HG03442 (cell line): ENCODE results near the gene CAMK2B.
"Not testable (repeated sequence)": the region's sequence is repeated elsewhere in the genome, so short reads cannot be mapped to it uniquely, and the experiment has no call there.

ENCODE experiments used
- ATAC-seq: cut with Tn5 transposase; IDR thresholded peaks from one replicate; pipeline ENCODE4 v1.9.1; 2021; ENCODE audit warnings: mild to moderate bottlenecking, moderate library complexity; ENCODE audit not compliant: unreplicated experiment

CAMK2B gene

DNA sequence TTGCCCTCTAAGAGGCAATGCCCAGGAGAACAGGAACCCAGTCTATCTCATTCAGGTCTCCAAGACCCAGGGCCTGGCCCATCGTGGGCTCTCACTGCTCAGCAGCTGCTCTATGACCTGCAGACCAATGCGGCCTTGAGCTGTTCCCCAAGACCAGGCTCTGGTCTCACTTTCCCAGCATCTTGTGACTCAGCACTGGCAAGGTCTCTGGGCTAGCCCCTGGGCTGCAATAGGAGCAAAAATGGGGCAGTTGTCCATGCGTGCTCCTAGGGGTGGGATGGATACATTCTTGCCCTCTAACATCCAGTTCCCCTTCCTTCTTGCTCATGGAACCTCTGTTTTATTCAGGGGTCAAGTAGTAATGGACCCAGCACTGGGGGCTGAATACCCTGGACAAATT, 149.7 kb downstream of the CAMK2B start:
- ATAC-seq: no peak

DNA sequence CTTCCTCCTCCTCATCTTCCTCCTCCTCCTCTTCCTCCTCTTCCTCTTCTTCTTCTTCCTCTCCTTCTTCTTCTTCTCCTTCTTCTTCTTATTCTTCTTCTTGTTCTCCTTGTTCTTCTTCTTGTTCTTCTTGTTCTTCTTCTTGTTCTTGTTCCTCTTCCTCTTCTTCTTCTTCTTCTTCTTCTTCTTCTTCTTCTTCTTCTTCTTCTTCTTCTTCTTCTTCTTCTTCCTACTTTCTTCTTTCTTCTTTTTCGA, 150.8 kb downstream of the CAMK2B start:
- not testable (repeated sequence) for ATAC-seq

DNA sequence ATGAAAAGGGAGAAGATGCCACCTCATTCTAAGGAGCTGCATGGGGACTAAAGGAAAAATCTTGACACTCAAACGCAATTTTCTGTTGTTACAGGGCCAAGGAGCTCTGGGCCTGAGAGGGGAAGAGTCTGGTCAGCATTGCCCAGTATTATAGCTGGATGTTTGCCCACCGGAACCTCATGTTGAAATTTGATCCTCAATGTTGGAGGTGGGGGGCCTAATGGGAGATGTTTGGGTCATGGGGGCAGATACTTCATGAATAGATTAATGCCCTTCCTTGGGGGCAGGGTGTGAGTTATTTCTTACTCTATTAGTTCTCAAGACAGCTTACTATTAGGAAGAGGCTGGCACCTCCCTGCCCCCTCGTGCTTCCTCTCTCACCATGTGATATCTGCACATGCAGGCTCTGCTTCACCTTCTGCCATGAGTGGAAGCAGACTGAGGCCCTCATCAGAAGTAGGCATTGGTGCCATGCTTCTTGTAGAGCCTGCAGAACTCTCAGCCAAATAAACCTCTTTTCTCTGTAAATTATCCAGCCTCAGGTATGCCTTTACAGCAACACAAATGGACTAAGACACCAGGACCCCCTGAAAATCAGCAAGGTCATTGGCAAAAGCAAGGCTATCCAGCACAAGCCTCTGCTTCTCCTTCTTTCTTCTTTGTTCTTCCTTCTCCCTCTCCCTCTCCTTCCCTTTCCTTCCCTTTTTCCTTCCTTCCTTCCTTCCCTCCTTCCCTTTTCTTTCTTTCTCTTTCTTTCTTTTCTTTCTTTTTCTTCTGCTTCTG, 151.3 kb downstream of the CAMK2B start:
- no peak for ATAC-seq

DNA sequence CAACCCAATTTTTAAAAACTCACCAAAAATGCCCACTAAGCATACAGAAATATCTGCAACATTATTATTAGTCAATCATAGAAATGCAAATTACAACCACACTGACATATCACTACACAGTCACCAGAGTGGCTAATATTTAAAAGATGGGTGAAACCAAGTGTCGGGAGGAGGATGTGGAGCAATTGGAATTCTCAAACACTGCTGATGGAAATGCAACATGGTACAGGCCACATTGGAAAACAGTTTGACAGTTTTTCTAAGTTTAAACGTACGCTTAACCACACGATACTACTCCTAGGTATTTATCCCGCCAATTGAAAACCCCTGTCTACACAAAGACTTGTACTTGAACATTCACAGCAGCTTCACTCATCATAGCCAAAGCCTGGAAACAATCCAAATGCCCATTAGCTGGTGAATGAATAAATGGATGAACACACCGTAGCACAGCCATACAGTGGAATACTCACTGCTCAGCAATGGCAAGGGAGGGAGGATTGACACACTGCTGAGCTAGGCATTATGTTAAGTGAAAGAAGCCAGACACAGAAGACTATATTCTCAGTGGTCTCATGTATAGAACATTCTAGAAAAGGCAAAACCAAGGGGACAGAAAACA, 152.5 kb downstream of the CAMK2B start:
- ATAC-seq: no peak

DNA sequence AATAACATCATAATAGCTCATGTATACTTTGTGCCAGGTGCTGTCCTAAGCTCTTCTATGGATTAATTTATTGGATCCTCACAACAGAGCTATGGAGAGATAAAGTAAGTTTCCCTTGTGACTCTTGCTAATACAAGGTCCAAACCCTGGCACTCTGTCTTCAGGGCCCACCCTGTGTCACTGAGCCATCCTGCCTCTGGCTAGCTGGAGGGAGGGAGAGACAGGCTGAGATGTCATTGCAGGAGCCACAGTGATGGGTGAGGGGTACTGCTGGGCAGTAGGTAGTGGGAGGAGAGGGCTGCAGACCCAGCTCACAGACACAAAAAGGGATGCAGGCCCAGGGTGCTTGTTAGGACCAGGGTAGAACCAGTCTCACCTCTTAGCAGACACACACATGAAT, 153.0 kb downstream of the CAMK2B start:
- no peak for ATAC-seq

DNA sequence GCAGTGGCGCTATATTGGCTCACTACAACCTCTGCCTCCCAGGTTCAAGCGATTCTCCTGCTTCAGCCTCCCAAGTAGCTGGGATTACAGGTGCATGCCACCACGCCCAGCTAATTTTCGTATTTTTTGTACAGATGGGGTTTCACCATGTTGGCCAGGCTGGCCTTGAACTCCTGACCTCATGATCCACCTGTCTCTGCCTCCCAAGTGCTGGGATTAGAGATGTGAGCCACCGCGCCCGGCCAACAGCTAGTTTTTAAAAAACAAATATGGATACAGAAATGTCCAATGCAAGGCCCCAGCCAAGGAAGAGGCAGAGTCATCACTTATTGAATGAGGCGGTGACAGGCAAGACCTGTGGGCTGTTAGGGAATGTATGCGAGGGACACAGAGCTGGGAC, 153.5 kb downstream of the CAMK2B start:
- ATAC-seq: not testable (repeated sequence)

DNA sequence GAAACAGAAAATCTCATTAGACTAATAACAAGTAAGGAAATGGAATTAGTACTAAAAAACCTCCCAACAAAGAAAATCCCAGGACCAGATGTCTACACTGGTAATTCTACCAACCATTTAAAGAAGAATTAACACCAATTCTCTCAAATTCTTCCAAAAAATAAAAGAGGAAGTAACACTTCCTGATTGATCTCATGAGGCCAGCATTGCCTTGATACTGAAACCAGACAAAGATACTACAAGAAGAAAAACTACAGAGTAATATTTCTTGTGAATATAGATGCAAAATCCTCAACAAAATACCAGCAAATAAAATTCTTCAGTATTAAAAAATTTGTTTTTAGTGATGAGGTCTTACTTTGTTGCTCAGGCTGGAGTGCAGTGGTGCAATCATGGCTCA, 157.5 kb downstream of the CAMK2B start:
- ATAC-seq: no peak
